MV-4-11 (cell line): ENCODE results near the gene DCAF10.
"Not testable (repeated sequence)": the region's sequence is repeated elsewhere in the genome, so short reads cannot be mapped to it uniquely, and the experiment has no call there.

ENCODE experiments used
- DNase-seq: peaks from one replicate; lab custom pipeline; 2025; lab: John Stamatoyannopoulos, UW

DCAF10 gene

GRCh38 chr9:37862530-37862929, 61.9 kb downstream of the DCAF10 start:
- no peak for DNase-seq

GRCh38 chr9:37870081-37870798, 69.6 kb downstream of the DCAF10 start:
- DNase-seq = no peak

- no peak for DNase-seq
These were observed 70.2 kb downstream of the DCAF10 start for GRCh38 chr9:37870799-37871176.

GRCh38 chr9:37873955-37874354, 73.4 kb downstream of the DCAF10 start:
- no peak for DNase-seq

- no peak for DNase-seq
These were observed 75.8 kb downstream of the DCAF10 start for GRCh38 chr9:37876376-37876775.

- DNase-seq = no peak
These were observed 80.4 kb downstream of the DCAF10 start for GRCh38 chr9:37880916-37881479.

- peak; percentile 89 for DNase-seq
These were observed 87.5 kb downstream of the DCAF10 start for GRCh38 chr9:37887977-37888583.

GRCh38 chr9:37889536-37889935, 88.9 kb downstream of the DCAF10 start:
- DNase-seq = no peak

GRCh38 chr9:37891042-37891441, 90.4 kb downstream of the DCAF10 start:
- DNase-seq = not testable (repeated sequence)

GRCh38 chr9:37892063-37892462, 91.5 kb downstream of the DCAF10 start:
- DNase-seq = no peak

- no peak for DNase-seq
These were observed 97.1 kb downstream of the DCAF10 start for GRCh38 chr9:37897665-37898064.

GRCh38 chr9:37899041-37899440, 98.4 kb downstream of the DCAF10 start:
- DNase-seq = no peak

- no peak for DNase-seq
These were observed 101.5 kb downstream of the DCAF10 start for GRCh38 chr9:37902131-37902530.

- DNase-seq = peak; percentile 14
These were observed 102.4 kb downstream of the DCAF10 start for GRCh38 chr9:37902796-37903646.

- DNase-seq = peak; percentile 83
These were observed 103.2 kb downstream of the DCAF10 start, which contains the start of gene SLC25A51 for GRCh38 chr9:37903647-37904444. Gene SLC25A51, minus strand, starts transcription at chr9:37904127. Its CDS starts 15,577 bp downstream, at chr9:37888550.

- DNase-seq = no peak
These were observed 104.0 kb downstream of the DCAF10 start for GRCh38 chr9:37904445-37905130.

- DNase-seq = no peak
These were observed 104.5 kb downstream of the DCAF10 start for GRCh38 chr9:37905131-37905505.

- DNase-seq = no peak
These were observed 105.2 kb downstream of the DCAF10 start for GRCh38 chr9:37905776-37906175.

- peak; percentile 1 for DNase-seq
These were observed 106.0 kb downstream of the DCAF10 start for GRCh38 chr9:37906312-37907239.

GRCh38 chr9:37908283-37908682, 107.7 kb downstream of the DCAF10 start:
- no peak for DNase-seq
